GM21717 (cell line): Measurements from ENCODE around the gene CFAP298.

ENCODE experiments used
- ATAC-seq: cut with Tn5 transposase; IDR thresholded peaks from one replicate; pipeline ENCODE4 v1.9.1; 2021; ENCODE audit warnings: mild to moderate bottlenecking, moderate library complexity; ENCODE audit not compliant: unreplicated experiment

Gene CFAP298

DNA sequence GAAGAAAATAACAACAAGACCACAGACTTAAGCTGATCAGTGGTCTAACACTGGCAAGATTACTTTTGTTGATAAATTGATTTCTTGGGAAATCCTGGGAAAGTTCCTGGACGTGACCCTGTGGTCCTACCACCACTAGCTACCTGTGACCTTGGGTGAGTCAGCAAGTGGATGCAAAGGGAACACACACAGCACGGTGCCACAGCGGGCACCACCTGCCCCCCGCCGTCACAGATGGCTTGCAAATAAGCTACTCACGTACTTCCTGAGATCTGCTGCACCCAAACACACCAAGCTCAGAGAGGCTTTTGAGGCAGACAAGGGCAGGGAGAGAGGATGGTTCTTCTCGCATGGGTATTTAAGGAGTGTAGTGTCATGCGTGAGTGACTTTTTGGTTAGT lies 12.7 kb downstream of the CFAP298 start:
- no peak for ATAC-seq

DNA sequence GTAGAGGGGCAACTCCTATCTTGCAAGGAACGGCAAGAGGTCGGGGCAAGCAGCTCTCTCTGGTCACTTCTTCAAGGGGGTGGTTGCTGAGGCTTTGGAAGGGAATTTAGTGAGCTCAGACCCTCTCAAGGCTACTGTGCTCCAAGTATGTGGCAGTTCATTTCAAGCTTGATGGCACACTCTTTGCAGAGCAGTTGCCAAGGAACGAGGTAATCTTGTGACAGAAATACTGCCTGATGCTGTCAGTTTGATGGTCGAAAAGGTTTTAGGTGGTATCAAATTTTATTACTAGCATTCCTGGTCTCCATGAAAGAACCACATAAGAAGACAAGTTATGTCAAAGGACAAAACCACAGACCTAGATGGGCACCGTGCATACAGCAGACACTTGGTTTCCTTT lies 13.1 kb downstream of the CFAP298 start:
- ATAC-seq: no peak

DNA sequence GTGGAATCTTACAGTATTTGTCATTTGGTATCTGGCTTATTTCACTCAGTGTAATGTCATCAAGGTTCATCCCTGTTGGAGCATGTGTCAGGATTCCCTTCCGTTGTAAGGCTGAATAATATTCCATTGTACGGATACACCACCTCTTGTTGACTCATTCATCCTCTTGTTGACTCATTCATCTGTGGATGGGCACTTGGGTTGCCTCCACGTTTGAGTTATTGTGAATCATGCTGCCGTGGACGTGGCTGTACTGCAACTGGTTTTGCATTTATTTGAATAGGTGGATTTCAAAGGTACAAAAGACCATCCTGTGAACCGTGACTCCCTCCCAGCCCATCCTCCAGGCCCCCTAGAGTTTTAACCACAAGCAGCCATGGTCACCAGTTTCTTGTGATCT lies 15.0 kb downstream of the CFAP298 start:
- ATAC-seq: no peak

DNA sequence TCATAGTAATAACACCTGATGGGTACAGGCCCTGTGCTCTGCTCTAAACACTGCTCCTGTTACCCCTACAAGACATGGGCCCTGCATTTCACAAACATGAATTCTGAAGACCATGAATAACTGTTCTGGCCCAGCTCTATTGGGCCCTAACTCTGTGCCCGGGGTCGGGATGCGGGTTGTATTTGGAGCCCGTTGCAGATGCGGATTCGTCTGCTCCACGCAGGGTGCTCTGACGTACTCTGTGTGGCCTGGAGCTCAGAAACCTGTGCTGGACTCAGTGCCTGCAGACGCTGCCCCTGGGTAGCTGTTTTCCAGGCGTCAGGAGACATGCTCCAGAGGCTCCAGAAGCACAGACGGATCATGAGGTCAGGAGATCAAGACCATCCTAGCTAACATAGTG lies 16.7 kb downstream of the CFAP298 start:
- ATAC-seq: no peak

DNA sequence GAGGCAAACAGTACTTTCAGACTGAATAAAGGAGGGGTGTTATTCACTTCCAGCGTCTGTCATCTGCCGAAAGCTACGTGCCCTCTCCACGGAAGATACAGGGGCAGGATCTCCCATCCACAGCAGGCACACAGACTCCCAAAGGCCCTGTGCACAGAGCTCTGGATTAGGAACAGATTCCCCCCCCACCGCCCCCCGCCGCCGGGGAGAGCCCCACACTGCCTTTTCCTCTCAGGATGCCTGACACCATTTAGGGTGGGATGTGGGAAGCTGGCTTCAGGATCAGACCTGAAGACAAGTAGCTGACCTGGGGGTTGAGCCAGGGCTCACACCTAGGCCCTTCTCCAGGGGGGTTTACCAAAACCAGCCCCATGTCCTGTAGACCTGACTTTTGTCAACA lies 18.5 kb downstream of the CFAP298 start:
- no peak for ATAC-seq

DNA sequence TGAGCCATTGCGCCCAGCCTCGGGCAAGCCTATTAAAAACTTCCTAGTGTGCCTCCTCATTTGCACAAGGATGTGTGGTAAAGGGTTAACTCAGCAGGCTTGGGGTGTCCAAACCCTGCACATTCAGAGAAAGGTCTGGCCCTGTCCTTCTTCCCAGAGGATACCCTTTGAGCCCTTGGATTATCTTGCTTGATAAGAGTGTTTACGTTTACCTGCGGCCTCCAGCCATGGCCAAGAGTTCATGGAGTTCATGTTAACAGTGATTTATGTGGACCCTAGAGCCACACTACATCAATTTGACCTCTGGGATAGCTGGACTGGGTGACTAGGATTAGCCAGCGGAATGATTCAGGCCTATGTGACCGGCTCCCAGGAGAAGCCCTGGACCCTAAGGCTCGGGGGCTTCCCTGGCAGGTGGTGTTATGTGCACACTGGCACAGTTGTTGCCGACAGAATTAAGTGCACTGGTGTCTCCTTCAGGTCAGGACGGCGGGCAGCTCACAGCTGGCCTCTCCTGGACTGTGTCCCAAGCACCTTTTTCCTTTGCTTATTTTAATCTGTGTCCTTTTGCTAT lies 19.2 kb downstream of the CFAP298 start:
- ATAC-seq: no peak

DNA sequence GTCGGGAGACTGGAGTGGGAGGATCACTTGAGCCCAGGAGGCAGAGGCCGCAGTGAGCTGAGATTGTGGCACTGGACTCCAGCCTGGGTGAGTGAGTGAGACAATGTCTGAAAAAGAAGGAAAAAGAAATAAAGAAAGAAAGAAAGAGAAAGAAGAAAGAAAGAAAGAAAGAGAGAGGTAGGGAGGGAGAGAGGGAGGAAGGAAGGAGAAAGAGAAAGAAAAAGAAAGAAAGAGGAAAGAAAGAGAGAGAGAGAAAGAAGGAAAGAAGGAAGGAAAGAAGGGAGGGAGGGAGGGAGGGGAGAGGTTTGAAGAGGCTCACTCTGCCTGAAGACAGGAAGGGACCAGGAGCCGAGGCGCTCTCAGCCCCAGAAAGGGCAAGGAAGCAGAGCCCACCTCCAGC lies 22.0 kb downstream of the CFAP298 start:
- no peak for ATAC-seq

DNA sequence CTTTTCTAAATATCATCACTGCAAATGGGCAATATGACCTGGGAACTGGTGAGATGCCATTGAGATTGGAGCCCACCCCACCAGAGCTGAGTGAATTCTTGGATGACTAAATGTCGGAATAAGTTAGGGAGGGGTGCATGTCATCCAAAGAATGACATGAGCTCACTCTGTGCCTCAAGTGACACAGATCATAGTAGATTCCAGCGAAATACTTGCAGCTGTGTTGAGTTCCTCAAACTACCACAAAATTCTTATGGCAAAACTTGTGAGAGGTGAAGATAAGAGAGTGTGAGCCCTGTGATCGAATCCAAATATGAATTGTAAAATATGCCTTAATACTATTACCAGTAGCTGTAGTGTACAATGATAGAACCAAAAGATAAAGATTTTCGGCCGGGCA lies 24.5 kb downstream of the CFAP298 start:
- no peak for ATAC-seq

DNA sequence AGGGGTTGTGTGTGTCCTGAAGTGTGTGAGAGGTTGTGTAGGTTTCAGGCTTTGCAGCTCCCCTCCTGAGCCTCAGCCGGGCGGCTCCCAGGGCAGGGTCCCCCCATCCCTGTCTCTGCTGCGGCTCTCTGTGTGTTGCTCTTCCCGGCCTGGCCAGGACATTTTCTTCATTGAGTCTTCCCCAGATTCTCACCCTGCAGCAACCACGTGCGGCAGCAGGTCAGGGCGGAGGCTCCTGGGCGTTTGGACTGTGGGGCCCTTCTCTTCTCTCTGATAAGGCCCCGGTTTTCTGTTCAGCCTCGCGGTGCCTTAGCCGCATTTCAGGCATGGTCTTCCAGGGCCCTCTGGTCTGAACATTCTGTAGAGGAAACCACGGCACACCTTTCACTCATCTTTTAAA lies 25.1 kb downstream of the CFAP298 start:
- no peak for ATAC-seq

DNA sequence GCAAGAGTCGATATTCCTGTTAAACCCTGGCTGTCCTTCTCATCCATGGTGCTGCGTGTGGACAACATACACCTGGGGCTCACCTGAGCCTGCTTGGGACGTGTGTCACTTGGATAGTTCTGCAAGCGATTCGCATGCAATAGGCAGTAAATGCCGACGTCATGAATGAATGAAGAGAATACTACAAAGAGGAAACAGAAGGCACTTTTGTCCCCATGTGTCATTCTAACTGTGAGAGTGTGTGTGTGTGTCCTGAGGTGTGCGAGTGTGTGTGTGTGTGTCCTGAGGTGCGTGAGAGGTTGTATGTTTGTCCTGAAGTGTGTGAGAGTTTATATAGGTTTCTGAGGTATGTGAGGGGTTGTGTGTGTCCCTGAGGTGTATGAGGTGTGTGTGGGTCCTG lies 26.2 kb downstream of the CFAP298 start:
- no peak for ATAC-seq

DNA sequence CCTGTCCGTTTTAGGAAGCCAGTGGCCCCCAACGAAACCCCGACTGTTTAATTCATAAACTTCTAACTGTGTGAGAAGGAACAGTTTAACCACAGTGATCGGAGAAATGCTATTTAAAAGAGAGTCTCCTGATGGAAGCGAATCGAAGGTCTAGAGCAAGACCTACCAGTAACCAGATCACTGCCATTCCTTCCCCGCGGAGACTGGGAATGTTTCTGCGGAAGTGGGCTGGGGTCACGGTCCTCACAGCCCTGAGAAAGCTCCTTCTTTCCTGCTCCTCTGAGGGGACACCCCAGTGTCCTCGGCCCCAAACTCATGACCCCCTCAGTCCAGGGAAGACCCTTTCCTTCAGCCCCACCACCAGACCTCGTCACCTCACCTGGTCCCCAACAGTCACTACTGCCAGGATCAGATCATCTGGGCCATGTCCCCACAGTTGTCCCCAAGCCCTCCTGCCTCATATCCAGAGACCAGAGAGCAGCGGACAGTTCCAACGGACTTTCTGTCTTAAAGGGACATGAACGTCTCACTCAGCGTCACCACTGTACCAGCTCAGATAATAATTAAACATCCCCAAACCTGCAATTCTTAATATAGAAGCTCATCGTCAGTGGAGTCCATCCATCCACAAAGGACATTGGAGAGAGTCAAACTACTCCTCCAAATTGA lies 27.0 kb downstream of the CFAP298 start, which contains the start of gene TCP10L:
TCP10L (minus strand) TSS at position 482 of the 669 bp plus-strand sequence. CDS start 1,219 bp downstream, outside the sequence.
- ATAC-seq: no peak

DNA sequence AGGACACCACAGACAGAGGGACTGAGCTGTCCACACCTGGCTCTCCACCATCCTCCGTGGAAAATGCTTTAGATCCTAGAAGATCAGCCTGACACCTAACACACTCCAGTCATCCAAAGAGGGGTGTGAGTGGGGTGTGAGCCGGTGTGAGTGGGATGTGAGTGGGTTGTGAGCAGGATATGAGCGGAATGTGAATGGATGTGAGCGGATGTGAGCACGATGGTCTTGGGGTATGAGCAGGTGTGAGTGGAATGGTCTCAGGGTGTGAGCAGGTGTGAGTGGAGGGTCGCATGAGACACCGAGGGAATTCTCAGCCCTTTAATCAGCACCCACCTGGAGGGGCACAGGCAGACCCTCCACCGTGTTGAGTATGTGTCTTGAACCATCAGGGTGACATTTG lies 27.7 kb downstream of the CFAP298 start:
- no peak for ATAC-seq

DNA sequence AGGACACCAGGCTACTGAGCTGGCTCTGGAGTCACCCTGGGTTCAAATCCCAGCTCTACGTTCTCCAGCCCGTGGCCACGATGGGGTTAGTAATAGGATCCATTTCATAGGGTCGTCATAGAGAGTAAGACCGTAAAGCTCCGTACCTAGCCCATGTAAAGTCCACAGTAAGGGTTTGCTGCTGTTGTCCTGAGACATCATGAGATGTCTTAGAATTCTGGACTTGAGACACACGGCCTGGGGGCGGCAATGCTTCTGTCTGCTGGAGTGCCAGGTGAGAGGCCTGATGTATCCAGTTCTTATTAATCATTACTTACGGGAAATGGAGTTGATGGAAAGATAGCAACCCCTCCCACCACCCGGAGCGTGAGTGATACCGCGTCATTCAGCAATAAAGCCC lies 30.4 kb downstream of the CFAP298 start:
- ATAC-seq: no peak

DNA sequence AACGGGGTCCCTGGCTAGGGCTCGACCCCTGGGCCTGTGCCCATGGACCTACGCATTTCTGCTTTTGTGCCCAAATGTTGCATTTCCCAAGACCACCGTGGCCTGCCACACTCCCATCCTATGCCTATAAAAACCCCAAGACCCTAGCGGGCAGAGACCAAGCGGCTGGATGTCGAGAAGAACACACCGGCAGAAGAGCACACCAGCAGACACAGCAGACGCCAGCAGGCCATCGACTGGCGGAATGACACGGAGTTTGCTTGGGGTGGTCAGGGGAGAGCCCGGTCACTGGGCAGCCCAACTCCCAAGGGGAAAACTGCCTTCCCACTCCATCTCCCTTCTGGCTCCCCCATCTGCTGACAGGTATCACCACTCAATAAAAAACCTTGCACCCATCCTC lies 31.2 kb downstream of the CFAP298 start:
- no peak for ATAC-seq

DNA sequence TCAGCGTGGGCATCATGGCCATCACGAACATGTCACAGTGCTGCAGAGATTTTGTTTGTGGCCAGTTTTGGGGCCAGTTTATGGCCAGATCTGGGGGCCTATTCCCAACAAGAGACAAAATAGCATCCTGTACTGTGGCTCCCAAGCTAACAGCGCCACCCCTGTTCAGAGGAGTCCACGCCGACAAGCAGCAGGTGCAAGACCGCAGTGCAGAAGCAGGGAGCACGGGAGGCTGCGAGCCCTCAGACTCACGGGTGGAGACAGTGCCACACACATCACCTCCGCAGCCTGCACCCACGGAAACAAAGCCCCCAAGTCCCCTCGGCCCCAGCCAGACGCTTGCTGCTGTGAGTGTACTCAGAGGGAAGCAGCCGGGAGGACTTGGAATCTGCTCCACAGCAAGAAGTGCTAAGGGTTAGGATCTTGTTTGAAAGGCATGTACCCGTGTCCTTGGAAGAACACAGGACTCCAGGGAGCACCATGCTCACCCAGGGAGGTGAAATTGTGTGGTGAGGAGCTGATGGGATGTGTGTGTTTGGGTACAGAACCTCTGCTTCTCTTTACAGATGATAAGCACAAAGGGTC lies 34.0 kb downstream of the CFAP298 start:
- ATAC-seq: no peak

DNA sequence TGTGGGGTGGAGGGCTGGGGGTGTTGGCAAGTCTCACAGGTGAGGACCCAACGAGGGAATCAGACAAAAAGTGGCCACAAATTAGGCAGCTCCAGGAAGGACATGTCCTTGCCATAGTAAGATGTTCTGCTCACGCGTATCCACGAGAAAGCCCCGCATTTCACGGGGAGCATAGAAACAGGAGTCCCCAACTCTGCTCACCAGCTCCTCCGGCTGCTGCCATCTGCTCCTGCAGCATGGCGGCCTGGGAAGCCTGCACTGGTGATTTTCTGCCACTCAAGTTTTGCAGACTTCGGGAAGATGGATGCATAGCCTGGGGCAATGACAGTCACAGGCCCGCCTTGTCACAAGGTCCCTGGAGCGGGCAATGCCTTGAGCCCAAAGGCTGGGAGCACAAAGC lies 36.2 kb downstream of the CFAP298 start:
- ATAC-seq: no peak

DNA sequence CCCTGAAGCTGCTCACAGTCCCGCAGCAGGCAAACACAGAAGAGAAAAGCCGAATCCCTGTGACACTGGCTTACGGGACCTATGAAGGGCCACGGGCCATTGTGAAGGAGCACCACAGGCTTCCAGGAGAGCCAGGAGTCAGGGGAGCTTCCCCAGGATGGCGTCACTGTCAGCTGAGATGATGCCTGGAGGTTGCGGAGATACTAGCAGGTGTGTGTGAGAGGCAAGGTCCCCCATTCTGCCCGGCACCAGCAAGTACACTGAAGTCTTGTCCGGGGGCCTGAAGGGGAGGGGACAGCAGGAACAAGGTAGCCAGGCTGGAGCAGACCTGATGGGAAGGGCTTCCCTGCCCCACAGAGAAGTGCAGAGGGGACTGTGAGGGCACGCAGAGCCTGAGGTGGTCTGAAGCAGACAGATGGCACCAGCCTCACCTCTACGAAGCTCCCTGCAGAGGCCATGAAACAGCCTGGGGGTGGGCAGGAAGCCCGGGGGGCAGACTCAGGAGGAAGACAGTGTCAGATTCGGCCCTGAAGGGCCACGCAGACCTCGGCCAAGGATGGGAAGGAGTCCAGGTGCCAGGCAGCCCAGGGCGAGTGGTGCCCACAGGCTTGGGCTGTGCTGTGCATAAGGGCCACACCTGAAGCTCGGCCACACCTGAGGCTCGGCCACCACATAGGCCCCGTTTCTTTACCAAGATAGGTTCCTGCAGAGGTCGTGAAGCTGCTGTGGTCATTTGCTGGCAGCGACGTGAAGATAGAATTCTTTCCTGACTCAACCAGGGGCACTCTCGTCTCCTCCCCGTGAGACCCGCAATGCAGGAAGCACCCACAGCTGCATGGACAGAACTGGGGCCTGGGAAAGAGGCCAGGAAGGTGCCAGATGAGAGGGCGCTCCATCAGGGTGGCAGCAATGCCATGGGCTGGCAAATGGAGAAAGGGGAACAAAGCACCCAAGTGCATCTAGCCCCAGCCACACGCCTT lies 36.9 kb downstream of the CFAP298 start:
- no peak for ATAC-seq

DNA sequence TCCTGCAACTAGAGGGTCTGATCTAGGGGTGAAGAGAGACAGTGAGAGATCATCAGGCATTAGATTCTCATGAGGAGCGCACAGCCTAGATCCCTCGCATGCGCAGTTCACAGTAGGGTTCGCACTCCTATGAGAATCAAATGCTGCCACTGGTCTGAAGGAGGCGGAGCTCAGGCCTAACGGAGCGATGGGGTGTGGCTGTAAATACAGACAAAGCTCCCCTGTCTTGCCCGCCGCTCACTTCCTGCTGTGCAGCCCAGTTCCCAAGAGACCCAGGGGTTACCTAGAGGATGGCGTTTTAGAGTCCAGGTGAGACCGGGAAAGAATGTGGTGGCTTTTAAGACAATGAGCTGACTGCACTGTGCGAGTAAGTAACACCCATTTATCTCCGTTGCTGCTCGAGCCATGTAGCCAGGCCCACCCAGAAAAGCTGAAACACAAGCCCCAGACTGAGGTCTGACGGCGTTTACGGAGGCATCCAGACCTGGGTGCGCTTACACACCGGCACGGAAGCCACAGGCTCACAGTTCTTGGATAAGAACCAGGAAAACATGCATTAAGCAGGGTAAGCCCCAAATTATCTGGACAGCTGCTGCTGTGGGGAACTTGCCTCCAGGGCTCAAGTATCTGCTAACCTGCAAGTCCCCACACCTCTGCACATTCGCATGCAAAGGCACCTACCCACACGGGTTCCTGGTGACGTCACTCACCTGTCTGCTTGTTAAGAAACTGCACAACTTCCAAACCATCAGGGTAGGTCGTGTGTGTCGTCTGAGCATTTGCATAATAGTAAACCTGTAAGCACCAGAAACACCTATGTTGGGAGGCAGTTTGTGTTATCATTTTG lies 39.4 kb downstream of the CFAP298 start:
- no peak for ATAC-seq

DNA sequence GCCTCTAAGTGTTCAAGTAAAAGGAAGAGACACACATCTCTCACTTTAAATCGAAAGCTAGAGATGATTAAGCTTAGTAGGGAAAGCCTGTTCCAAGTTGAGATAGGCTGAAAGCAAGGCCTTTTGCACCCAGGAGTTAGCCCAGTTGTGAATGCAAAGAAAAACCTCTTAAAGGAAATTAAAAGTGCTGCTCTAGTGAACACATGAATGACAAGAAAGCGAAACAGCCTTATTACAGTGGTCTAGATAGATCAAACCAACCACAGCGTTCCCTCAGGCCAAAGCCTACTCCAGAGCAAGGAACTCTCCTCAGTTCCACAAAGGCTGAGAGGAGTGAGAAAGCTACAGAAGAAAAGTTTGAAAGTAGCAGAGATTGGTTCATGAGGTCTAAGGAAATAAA lies 41.7 kb downstream of the CFAP298 start:
- no peak for ATAC-seq
